Endothelial cell (in vitro differentiated cells): Measurements from ENCODE around the gene AIRE. TPM values are rescaled to one million over a fixed set of nuclear protein-coding genes. Genes with fewer than 3 reads are reported as not detected.

ENCODE experiments used
- DNase-seq: peaks from one replicate; pipeline ENCODE4 v3.0.0; 2021; ENCODE audit warnings: low spot score
- H3K27ac Mint-ChIP-seq: one replicate; pipeline ENCODE4 v1.8.0; 2021; ENCODE audit warnings: mixed read lengths, inconsistent platforms; ENCODE audit not compliant: unreplicated experiment
- H3K27me3 Mint-ChIP-seq: one replicate; pipeline ENCODE4 v1.8.0; 2021; ENCODE audit warnings: mild to moderate bottlenecking, moderate library complexity, mixed read lengths, inconsistent platforms; ENCODE audit not compliant: unreplicated experiment
- H3K36me3 Mint-ChIP-seq: one replicate; pipeline ENCODE4 v1.8.0; 2021; ENCODE audit warnings: mild to moderate bottlenecking, low read depth, mixed read lengths, inconsistent platforms; ENCODE audit not compliant: unreplicated experiment
- H3K4me1 Mint-ChIP-seq: one replicate; pipeline ENCODE4 v1.8.0; 2021; ENCODE audit warnings: mild to moderate bottlenecking, mixed read lengths, inconsistent platforms; ENCODE audit not compliant: unreplicated experiment
- H3K4me3 Mint-ChIP-seq: one replicate; pipeline ENCODE4 v1.8.0; 2021; ENCODE audit warnings: mild to moderate bottlenecking, mixed read lengths, inconsistent platforms; ENCODE audit not compliant: unreplicated experiment
- H3K9me3 Mint-ChIP-seq: one replicate; pipeline ENCODE4 v1.8.0; 2021; ENCODE audit warnings: mixed read lengths, inconsistent platforms; ENCODE audit not compliant: unreplicated experiment
- total RNA-seq: library from RNA; stranded (reverse); fragmentation: NEBNext Ultra II Directional; extraction: Animal tissue kit (Norgen Biotek cat#: 25700); gene quantifications from one replicate; pipeline ENCODE4 v1.2.1, GENCODE V29; 2021; ENCODE audit not compliant: unreplicated experiment
- TF ChIP-seq, protein P1 (sequence below): fragments of 200-600 bp; sonication (generic); IDR thresholded peaks from one replicate; pipeline ENCODE4 v1.5.0; 2021; ENCODE audit warnings: antibody characterized with exemption; ENCODE audit not compliant: unreplicated experiment

The AIRE gene
- total RNA-seq, 1 donor from 2014 or later: not detected

DNA sequence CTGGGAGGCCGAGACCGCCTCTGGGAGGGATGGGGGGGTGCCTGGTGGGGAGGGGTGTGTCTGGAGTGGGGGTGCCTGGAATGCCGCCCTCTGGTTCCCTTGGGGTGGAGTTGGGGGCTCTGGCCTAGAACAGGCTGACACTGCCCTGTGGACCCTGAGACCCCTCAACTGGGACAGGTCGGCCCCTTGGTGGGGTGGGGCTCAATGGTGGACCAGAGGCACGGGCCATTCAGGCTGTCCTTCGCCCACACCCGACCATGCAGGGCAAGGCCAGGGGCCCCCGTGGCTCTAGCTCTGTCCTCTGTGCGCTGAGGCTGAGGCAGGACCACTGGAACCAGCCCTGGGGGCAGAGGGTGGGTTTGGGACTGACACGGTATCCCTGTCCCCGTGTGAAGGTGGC is 28.9 kb downstream of the AIRE start:
- Mint-ChIP-seq H3K4me1 (no peaks in the 10 kb centered on the region), H3K4me3 (no peak overlapping the region), H3K36me3 (peaks cover 7% of the 10 kb centered on the region), H3K9me3 (no peaks in the 10 kb centered on the region), H3K27ac (no peak overlapping the region), H3K27me3 (peaks cover 9% of the 10 kb centered on the region)
- TF ChIP-seq, protein P1, sequence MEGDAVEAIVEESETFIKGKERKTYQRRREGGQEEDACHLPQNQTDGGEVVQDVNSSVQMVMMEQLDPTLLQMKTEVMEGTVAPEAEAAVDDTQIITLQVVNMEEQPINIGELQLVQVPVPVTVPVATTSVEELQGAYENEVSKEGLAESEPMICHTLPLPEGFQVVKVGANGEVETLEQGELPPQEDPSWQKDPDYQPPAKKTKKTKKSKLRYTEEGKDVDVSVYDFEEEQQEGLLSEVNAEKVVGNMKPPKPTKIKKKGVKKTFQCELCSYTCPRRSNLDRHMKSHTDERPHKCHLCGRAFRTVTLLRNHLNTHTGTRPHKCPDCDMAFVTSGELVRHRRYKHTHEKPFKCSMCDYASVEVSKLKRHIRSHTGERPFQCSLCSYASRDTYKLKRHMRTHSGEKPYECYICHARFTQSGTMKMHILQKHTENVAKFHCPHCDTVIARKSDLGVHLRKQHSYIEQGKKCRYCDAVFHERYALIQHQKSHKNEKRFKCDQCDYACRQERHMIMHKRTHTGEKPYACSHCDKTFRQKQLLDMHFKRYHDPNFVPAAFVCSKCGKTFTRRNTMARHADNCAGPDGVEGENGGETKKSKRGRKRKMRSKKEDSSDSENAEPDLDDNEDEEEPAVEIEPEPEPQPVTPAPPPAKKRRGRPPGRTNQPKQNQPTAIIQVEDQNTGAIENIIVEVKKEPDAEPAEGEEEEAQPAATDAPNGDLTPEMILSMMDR: no peak
- no peak for DNase-seq

DNA sequence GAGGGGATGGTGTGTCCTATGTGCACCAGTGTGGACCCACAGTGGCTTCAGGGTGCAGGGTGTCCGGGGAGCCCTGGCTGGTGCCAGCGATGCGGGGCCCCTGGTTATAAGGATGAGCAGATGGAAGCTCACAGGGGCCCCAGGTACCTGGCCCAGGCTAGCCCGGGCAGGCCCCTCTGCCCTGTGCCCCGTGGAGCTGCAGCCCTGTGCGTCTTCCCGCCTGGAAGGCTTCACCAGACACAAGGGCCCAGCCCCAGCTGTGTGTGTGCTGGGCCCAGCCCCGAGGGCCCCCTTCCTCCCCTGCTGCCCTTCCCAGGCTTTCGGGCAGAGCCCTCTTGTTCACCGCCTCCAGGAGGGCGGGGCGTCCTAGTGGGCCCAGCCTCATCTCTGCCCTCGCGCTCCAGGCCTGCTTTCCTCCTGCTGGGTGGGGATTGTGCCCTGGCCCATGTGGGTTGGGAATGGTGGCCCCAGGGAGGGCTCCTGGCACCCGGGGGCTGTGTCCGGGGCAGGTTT is 30.1 kb downstream of the AIRE start:
- Mint-ChIP-seq H3K36me3 (peaks cover 7% of the 10 kb centered on the region), H3K27ac (no peak overlapping the region), H3K4me3 (no peak overlapping the region), H3K27me3 (peaks cover 11% of the 10 kb centered on the region), H3K9me3 (no peaks in the 10 kb centered on the region), H3K4me1 (no peaks in the 10 kb centered on the region)
- TF ChIP-seq, protein P1: no peak
- no peak for DNase-seq

DNA sequence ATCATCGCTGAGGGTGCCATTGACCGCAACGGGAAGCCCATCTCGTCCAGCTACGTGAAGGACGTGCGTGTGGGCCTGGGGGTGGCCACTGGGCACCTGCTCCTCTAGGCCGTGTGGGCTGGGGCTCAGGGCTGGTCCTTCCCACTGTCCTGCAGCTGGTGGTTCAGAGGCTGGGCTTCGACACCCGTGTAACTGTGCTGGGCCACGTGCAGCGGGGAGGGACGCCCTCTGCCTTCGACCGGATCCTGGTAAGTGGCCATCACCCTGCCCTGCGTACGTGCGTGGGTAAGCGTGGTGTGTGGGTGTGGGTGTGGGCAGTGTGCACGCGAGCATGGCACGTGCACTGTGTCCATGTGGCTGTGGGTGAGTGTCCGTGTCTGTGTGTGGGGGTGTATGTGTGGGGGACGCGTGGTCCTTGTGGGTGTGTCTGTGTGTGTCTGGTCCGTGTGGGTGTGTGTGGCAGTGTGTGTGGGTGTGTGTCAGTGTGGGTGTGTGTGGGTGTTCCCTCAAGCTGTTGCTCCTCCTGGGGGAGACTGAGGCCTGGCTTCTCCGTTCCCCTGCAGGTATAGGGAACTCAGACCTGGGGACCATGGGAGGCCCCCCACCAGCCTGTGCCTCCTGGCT is 30.7 kb downstream of the AIRE start:
- Mint-ChIP-seq H3K36me3 (peaks cover under 1% of the 10 kb centered on the region), H3K4me1 (no peaks in the 10 kb centered on the region), H3K9me3 (no peaks in the 10 kb centered on the region), H3K27me3 (peaks cover 5% of the 10 kb centered on the region), H3K27ac (no peak overlapping the region), H3K4me3 (peak overlapping the region; percentile 56)
- no peak for DNase-seq
- TF ChIP-seq, protein P1: no peak

DNA sequence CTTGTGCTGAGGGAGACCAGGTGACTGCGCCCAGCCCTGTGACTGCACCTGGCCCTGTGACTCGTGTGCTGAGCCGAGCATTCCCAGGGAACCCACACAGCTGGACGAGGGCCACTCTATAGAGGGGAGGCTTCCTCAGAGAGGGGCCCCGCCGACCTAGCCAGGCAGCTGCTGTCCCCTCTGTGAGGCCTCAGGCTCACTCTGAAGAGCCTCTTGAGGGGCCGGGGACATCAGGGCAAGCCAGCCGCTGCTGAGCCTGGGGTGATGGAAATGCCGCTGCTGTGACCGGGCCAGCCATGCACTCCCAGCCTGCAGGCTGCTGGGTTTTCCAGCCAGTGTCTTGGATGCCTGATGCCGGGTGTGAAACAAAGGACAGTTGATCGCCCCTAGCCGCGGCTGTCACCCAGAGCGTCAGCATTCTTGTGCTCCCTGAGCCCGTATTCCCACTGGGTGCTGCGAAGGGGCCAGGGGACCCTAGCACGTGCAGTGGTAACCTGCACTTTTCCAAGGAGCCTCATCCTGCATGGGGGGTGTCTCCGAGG is 31.6 kb downstream of the AIRE start:
- no peaks in the 10 kb centered on the region for H3K36me3 Mint-ChIP-seq
- H3K9me3 Mint-ChIP-seq: no peaks in the 10 kb centered on the region
- H3K27me3 Mint-ChIP-seq: peaks cover 5% of the 10 kb centered on the region
- TF ChIP-seq, protein P1: no peak
- H3K27ac Mint-ChIP-seq: no peak overlapping the region
- no peak overlapping the region for H3K4me3 Mint-ChIP-seq
- DNase-seq: no peak
- no peaks in the 10 kb centered on the region for H3K4me1 Mint-ChIP-seq

DNA sequence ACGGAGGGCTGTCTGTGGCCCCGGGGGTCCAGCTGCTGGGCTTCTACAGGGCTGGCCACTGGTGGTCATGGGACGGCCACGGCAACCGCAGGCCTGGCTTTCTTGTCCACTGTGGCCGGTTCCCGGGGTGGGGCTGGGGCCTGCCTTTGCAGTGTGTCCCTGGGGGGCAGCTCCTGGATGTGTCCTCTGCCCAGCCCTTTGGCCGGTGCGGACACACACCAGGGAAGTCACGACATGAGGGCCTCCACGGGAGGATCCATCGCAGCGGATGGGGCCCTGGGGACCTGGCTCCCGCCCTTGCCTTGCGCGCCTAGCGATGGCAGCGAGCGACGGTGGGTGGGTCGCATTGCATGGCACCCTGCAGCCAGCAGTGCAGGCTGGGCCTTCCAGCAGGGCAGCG is 32.2 kb downstream of the AIRE start:
- TF ChIP-seq, protein P1: no peak
- Mint-ChIP-seq H3K4me3 (no peak overlapping the region), H3K36me3 (no peaks in the 10 kb centered on the region), H3K27me3 (peaks cover 5% of the 10 kb centered on the region), H3K4me1 (no peaks in the 10 kb centered on the region), H3K9me3 (no peaks in the 10 kb centered on the region), H3K27ac (no peak overlapping the region)
- DNase-seq: no peak
